Duodenal mucosa (tissue), 2 donors: Measurements from ENCODE around the gene ANK3.

Experiments
- H3K27ac ChIP-seq: one replicate; pipeline ENCODE4 v1.7.0; 2013; ENCODE audit warnings: low read depth, low read length
- H3K27me3 ChIP-seq, 2 donors: one replicate each; pipeline ENCODE4 v1.7.0; 2013; ENCODE audit warnings: low read length in 2 of 2, control low read depth in 1 of 2; ENCODE audit not compliant: insufficient read depth in 2 of 2, control insufficient read depth in 1 of 2
- H3K36me3 ChIP-seq, 2 donors: one replicate each; pipeline ENCODE4 v1.7.0; 2013; ENCODE audit warnings: low read length in 2 of 2, control low read depth in 1 of 2; ENCODE audit not compliant: insufficient read depth in 2 of 2, control insufficient read depth in 1 of 2
- H3K4me1 ChIP-seq, 2 donors: one replicate each; pipeline ENCODE4 v1.7.0; 2013; ENCODE audit warnings: low read length in 2 of 2, control low read depth in 1 of 2; ENCODE audit not compliant: insufficient read depth in 2 of 2, control insufficient read depth in 1 of 2
- H3K4me3 ChIP-seq, 2 donors: one replicate each; pipeline ENCODE4 v1.7.0; 2013; ENCODE audit warnings: low read length in 2 of 2, low read depth in 1 of 2
- H3K9ac ChIP-seq, 2 donors: one replicate each; pipeline ENCODE4 v1.7.0; 2013; ENCODE audit warnings: low read length in 2 of 2, low read depth in 1 of 2
- H3K9me3 ChIP-seq, 2 donors: one replicate each; pipeline ENCODE4 v1.7.0; 2013; ENCODE audit warnings: low read length in 2 of 2, control low read depth in 1 of 2; ENCODE audit not compliant: control insufficient read depth in 1 of 2

The ANK3 gene

GRCh38 chr10:60175441-60175971, 214.2 kb downstream of the ANK3 start:
- H3K27me3 ChIP-seq = no peaks in the 10 kb centered on the region
- no peaks in the 10 kb centered on the region for H3K36me3 ChIP-seq
- peaks cover 3 to 14% of the 10 kb centered on the region in 2 donors for H3K4me1 ChIP-seq
- H3K27ac ChIP-seq = no peak overlapping the region
- no peak overlapping the region for H3K4me3 ChIP-seq
- no peak overlapping the region for H3K9ac ChIP-seq
- H3K9me3 ChIP-seq = no peaks in the 10 kb centered on the region

GRCh38 chr10:60172363-60172990, 217.2 kb downstream of the ANK3 start:
- H3K4me1 ChIP-seq = peaks cover 3 to 14% of the 10 kb centered on the region in 2 donors
- no peaks in the 10 kb centered on the region for H3K27me3 ChIP-seq
- no peaks in the 10 kb centered on the region for H3K9me3 ChIP-seq
- H3K9ac ChIP-seq = no peak overlapping the region
- H3K36me3 ChIP-seq = peaks cover 0 to 3% of the 10 kb centered on the region in 2 donors
- no peak overlapping the region for H3K4me3 ChIP-seq
- H3K27ac ChIP-seq = no peak overlapping the region

DNA sequence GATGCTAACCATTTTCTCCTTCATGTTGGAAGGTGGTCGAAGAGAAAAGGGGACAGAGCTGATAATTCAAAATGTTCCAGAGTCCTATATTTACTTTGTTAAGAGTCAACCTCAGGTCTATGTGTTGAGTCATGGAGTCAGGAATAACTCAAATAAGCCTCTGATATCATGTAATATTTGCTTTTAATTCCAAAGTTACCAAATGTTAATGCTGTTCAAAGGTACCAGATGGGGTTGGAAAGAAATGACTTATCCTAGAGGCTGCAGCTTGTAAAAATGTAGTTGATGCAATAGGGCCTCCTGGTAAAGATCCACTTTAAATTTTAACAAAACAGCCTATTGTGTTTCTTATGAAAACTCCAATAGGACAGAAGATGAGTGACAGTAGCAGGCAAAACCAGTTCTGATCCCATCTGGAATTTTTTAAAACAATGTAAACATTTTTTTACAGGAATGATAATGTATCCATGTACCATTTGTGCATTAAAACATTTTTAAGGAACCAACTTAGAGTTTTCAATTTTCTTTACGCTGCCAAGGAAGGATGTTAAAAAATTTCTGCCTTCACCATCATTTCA, 218.2 kb downstream of the ANK3 start:
- Histone ChIP-seq H3K36me3 (peaks cover 0 to 3% of the 10 kb centered on the region in 2 donors), H3K27ac (no peak overlapping the region), H3K4me3 (no peak overlapping the region), H3K9ac (no peak overlapping the region), H3K27me3 (no peaks in the 10 kb centered on the region), H3K9me3 (no peaks in the 10 kb centered on the region), H3K4me1 (peaks cover 0 to 7% of the 10 kb centered on the region in 2 donors)

- H3K9ac ChIP-seq = no peak overlapping the region
- peaks cover 0 to 3% of the 10 kb centered on the region in 2 donors for H3K36me3 ChIP-seq
- no peak overlapping the region for H3K27ac ChIP-seq
- peaks cover 0 to 3% of the 10 kb centered on the region in 2 donors for H3K4me1 ChIP-seq
- no peaks in the 10 kb centered on the region for H3K27me3 ChIP-seq
- no peaks in the 10 kb centered on the region for H3K9me3 ChIP-seq
- H3K4me3 ChIP-seq = no peak overlapping the region
These were observed 219.4 kb downstream of the ANK3 start for GRCh38 chr10:60170250-60170649.

- Histone ChIP-seq H3K4me1 (no peaks in the 10 kb centered on the region), H3K9me3 (no peaks in the 10 kb centered on the region), H3K36me3 (peaks cover 0 to 3% of the 10 kb centered on the region in 2 donors), H3K27ac (no peak overlapping the region), H3K27me3 (no peaks in the 10 kb centered on the region), H3K9ac (no peak overlapping the region), H3K4me3 (no peak overlapping the region)
These were observed 220.6 kb downstream of the ANK3 start for GRCh38 chr10:60169111-60169510.

GRCh38 chr10:60167050-60167449, 222.6 kb downstream of the ANK3 start:
- Histone ChIP-seq H3K9me3 (no peaks in the 10 kb centered on the region), H3K36me3 (peaks cover 0 to 3% of the 10 kb centered on the region in 2 donors), H3K4me3 (no peak overlapping the region), H3K27me3 (no peaks in the 10 kb centered on the region), H3K4me1 (no peaks in the 10 kb centered on the region), H3K9ac (no peak overlapping the region), H3K27ac (no peak overlapping the region)

GRCh38 chr10:60163786-60164185, 225.9 kb downstream of the ANK3 start:
- Histone ChIP-seq H3K4me1 (no peaks in the 10 kb centered on the region), H3K27ac (no peak overlapping the region)

GRCh38 chr10:60162631-60163030, 227.0 kb downstream of the ANK3 start:
- no peak overlapping the region for H3K27ac ChIP-seq
- H3K4me3 ChIP-seq = no peak overlapping the region
- H3K36me3 ChIP-seq = no peaks in the 10 kb centered on the region
- H3K9ac ChIP-seq = no peak overlapping the region
- no peaks in the 10 kb centered on the region for H3K9me3 ChIP-seq
- H3K4me1 ChIP-seq = no peaks in the 10 kb centered on the region
- H3K27me3 ChIP-seq = no peaks in the 10 kb centered on the region

More at GRCh38 chr10:60163786-60164185, 225.9 kb downstream of the ANK3 start:
- Histone ChIP-seq H3K9me3 (no peaks in the 10 kb centered on the region), H3K27me3 (no peaks in the 10 kb centered on the region), H3K9ac (no peak overlapping the region), H3K36me3 (no peaks in the 10 kb centered on the region), H3K4me3 (no peak overlapping the region)

- H3K36me3 ChIP-seq = no peaks in the 10 kb centered on the region
- H3K27ac ChIP-seq = no peak overlapping the region
- no peak overlapping the region for H3K9ac ChIP-seq
- H3K4me3 ChIP-seq = no peak overlapping the region
- no peaks in the 10 kb centered on the region for H3K9me3 ChIP-seq
- no peaks in the 10 kb centered on the region for H3K27me3 ChIP-seq
- H3K4me1 ChIP-seq = peaks cover 4 to 5% of the 10 kb centered on the region in 2 donors
These were observed 233.6 kb downstream of the ANK3 start for GRCh38 chr10:60155943-60156683.
